ENCODE results near the gene BAK1. TPM values are rescaled to one million over a fixed set of nuclear protein-coding genes. Genes with fewer than 3 reads are reported as not detected.

The BAK1 gene
- total and polyA plus RNA-seq, 7 experiments from 2014 or later = 9.6 to 78.8 (median 21.7) TPM

Other genes with a start within 250 kb of the BAK1 start
- 10 to 100 TPM in 1 of 5 experiments, 1 to 10 TPM in 3, under 1 TPM in 1; 0.65 to 87.9 (median 1.6) TPM for gene KIFC1, start 188.5 kb downstream of the BAK1 start, total RNA-seq
- under 1 TPM; 0.18 to 0.92 TPM for gene KIFC1, start 188.5 kb downstream of the BAK1 start, polyA plus RNA-seq
- gene PHF1, start 169.3 kb downstream of the BAK1 start, total RNA-seq = 100 to 1,000 TPM in 4 of 5 experiments, 10 to 100 TPM in 1; 37.8 to 356 (median 235) TPM
- 10 to 100 TPM; 58.6 to 88.3 TPM for gene PHF1, start 169.3 kb downstream of the BAK1 start, polyA plus RNA-seq
- 100 to 1,000 TPM; 148 to 235 (median 158) TPM for gene CUTA, start 162.2 kb downstream of the BAK1 start, total RNA-seq
- 100 to 1,000 TPM; 389 to 466 TPM for gene CUTA, start 162.2 kb downstream of the BAK1 start, polyA plus RNA-seq
- gene SYNGAP1, start 160.2 kb downstream of the BAK1 start, total RNA-seq = 10 to 100 TPM; 35.5 to 94.1 (median 57.9) TPM
- 1 to 10 TPM in 1 of 2 donors, under 1 TPM in 1; 0.48 to 2.3 TPM for gene SYNGAP1, start 160.2 kb downstream of the BAK1 start, polyA plus RNA-seq
- 10 to 100 TPM in 1 of 5 experiments, 1 to 10 TPM in 4; 3.3 to 14.0 (median 9.8) TPM for gene ZBTB9, start 125.7 kb downstream of the BAK1 start, total RNA-seq
- 10 to 100 TPM in 1 of 2 donors, 1 to 10 TPM in 1; 6.9 to 15.2 TPM for gene ZBTB9, start 125.7 kb downstream of the BAK1 start, polyA plus RNA-seq
- gene ITPR3, start 41.0 kb upstream of the BAK1 start, total RNA-seq = 10 to 100 TPM; 35.6 to 65.7 (median 47.7) TPM
- 1 to 10 TPM; 1.7 to 7.3 TPM for gene ITPR3, start 41.0 kb upstream of the BAK1 start, polyA plus RNA-seq
- 10 to 100 TPM; 15.7 to 79.8 (median 23.0) TPM for gene UQCC2, start 131.4 kb upstream of the BAK1 start, total RNA-seq
- gene UQCC2, start 131.4 kb upstream of the BAK1 start, polyA plus RNA-seq = 10 to 100 TPM; 34.1 to 50.0 TPM
- gene IP6K3, start 166.6 kb upstream of the BAK1 start, total RNA-seq = not detected
- gene IP6K3, start 166.6 kb upstream of the BAK1 start, polyA plus RNA-seq = not detected
- 100 to 1,000 TPM in 4 of 5 experiments, 10 to 100 TPM in 1; 71.4 to 124 (median 118) TPM for gene LEMD2, start 208.9 kb upstream of the BAK1 start, total RNA-seq
- gene LEMD2, start 208.9 kb upstream of the BAK1 start, polyA plus RNA-seq = 10 to 100 TPM; 27.0 to 46.6 TPM
- not detected for gene MLN, start 223.7 kb upstream of the BAK1 start, total RNA-seq
- gene MLN, start 223.7 kb upstream of the BAK1 start, polyA plus RNA-seq = not detected